ENCODE measurements around the gene MGMT.

Gene MGMT

DNA sequence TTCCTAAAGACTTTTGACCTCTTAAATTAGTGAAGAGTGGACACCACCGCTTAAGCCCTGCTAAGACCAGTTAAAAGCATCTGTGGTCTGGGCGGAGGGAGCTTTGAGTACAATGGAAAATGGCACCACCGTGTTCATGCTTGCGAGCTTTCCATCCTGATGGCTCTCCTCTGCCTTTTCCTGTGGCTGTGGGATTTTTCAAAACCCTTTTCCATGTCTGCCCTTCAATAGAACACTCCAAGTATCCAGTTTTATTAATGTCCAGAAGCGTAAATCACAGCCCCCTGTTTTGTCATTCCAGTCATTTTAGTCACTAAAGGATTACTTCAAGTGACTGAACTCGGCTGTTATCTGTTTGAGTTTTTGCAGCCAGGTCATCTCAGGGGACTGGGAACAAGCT, 181.8 kb downstream of the MGMT start:
- in situ Hi-C loops (cut with MboI; ENCODE audit: low sequenced_read_pairs): no loop called here

DNA sequence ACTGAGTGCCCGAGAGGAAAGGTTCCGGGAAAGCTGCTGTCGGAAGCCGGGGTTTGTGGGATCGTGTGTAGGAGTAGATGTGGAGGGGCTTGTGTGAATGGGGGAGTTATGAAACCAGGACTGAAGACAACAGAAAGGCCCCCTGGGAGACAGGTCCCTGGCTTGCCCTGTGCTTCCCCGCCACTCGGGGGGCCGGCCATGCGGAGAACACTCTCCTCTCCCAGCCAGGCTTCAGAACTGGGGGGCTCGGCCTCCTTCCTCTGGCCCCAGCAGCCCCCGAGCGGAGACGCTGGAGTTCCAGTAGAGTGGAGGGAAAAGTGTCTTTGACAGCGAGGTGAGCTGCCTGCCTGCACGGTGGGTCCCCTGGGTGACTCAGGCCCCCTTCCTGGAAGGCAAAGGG, 185.0 kb downstream of the MGMT start:
- in situ Hi-C loops (cut with MboI; ENCODE audit: low sequenced_read_pairs): no loop called here

DNA sequence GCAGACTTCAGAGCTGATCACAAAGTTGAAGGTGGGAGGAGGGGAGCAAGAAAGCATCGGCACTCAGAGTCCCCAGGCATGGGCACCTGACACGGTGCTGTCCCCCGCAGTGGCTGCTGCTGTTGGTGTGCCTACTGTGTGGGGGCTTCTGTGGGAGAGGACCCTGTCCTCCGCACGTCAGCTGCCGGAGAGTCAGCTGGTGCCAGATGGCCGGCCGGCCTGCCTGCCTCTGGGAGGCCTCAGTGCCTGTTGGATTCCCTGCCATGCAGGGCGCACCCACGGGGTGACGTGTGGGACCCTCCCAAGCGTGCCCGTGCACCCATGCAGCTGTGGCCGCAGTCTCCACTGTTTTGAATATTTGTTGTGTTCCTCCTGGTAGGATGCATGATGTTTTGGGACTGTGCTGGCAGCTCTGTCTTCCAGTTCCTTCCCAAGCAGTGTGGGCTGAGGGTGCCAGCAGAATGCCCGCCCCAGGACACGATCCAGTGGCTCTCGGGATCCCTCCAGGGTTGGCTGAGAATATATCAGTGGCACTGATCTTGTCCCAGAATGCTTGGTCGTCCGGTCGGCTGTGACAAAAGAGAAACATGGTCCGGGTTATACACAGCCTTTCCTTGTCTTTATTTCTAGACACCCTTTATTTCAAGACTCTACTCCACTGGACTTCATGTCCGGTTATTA, 185.6 kb downstream of the MGMT start:
- in situ Hi-C loops (cut with MboI; ENCODE audit: low sequenced_read_pairs): no loop called here

DNA sequence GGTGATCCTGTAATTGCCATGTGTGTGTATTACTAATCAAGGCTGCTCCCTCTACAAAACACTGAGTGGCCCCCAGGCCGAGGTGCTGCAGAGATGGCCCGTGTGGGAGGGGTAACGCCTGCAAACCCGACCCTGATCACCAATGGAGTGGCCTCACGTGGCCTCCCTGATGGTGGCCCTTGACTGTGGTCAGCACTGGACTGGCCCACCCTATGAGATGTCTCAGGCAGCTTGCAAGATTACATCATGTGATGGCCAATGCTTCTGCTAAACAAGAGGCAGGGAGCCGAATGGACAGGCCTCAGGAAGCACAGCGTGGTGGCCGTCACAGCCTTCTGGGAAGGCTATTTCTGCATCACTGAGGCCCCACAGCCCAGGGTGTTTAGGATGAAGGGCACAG, 186.4 kb downstream of the MGMT start:
- in situ Hi-C loops (cut with MboI; ENCODE audit: low sequenced_read_pairs): no loop called here

DNA sequence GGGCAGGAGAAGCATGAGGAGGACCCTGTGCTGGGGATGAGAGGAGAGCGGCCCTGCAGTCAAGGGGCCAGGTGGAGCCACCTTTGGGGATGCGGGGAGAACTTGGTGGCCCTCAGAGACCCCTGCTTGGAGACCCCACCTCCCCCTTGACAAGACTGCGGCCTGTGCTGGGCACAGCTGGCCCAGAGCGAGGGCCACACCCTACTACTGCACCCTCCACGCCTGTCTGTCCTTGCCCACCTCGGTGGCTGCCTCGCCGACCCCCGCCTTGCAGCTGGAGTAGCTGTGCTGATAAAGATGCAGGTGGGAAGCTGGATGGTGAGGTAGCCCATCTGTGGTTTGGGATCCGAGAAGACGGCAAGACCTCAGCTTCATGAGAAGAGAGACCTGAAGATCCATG, 186.8 kb downstream of the MGMT start:
- in situ Hi-C loops (cut with MboI; ENCODE audit: low sequenced_read_pairs): no loop called here

DNA sequence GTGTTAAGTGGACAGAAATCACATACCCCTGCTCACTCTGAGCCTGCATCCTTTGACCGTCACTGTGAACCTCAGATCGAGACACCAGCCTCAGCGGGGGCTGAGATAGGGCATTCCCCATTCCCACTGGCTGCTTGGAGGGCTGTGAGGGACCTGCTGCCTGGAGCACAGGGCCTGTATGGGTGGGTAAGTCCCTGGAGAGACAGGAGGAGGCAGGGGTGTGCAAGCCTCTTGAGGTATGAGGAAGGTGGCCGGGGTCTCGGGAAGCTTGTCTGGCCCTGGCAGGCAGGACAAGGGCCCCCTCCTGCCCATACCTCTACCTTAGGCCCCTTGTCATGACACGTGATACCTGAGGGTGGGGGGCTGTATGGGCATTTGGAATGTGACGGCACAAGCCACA, 187.4 kb downstream of the MGMT start:
- in situ Hi-C loops (cut with MboI; ENCODE audit: low sequenced_read_pairs): no loop called here

DNA sequence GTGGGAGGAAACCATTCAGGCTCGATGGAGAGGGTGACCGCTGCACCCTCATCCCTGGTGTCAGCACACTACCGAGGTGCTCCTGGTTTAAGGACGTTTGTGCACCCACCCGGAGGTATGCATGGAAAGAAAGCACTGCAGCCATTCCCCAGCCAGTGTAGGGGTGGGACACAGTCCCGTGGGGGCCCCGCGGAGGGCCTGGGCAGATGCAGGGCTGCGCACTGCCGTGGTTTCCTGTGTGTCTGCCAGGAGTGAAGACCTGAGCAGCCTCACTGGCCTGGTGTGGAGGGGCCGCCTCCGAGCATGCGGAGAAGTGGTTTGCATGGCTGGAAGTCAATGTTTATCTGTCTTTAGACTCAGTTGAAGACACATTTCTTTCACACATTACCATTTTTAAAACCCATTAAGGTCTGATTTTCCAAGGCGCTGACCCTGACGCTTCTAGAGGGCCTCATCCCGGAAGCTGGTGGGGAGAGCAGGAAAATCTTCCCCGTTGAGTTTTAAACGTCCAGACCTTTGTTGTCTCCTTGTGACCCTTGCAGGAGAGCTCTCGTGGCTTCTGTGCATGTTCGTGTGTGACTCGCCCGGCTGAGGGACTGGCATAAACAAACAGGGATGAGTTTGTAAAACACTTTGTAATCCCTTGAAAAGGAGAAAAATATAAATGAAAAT, 188.1 kb downstream of the MGMT start:
- in situ Hi-C loops (cut with MboI; ENCODE audit: low sequenced_read_pairs): no loop called here

DNA sequence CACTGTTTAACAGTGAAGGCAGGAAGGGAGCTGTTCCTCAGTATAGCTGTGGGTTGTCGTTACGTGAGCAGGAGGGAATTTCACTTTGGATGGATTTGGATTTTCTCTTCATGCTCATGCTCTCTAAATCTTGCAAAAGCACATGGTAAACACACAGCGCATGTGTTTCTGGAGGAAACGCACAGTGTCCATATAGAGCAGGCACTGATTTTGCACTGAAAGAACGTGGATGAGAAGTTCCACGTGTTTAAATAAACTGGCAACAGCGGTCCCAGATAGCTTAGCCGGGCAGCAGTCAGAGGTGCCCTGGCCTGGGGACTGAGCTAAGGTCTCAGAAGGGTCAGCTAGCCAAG, 188.6 kb downstream of the MGMT start:
- in situ Hi-C loops (cut with MboI; ENCODE audit: low sequenced_read_pairs): no loop called here

DNA sequence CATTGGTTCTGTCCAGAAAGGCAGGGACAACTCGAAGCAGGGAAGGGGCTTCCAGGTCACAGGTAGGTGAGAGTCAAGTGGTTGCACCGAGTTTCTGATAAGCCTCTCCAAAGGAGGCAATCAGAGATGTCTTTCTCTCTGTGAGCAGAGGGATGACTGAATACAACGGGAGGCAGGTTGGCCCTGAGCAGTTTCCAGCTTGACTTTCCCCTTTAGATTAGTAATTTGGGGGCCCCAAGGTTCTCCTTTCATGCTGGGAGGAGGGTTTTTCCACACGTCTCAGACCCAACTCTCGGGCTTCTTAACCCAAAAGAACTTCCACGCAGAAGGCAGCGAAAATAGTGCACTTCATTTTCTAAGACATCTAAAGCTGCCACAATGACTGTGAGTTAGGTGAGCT, 189.6 kb downstream of the MGMT start:
- in situ Hi-C loops (cut with MboI; ENCODE audit: low sequenced_read_pairs): no loop called here

DNA sequence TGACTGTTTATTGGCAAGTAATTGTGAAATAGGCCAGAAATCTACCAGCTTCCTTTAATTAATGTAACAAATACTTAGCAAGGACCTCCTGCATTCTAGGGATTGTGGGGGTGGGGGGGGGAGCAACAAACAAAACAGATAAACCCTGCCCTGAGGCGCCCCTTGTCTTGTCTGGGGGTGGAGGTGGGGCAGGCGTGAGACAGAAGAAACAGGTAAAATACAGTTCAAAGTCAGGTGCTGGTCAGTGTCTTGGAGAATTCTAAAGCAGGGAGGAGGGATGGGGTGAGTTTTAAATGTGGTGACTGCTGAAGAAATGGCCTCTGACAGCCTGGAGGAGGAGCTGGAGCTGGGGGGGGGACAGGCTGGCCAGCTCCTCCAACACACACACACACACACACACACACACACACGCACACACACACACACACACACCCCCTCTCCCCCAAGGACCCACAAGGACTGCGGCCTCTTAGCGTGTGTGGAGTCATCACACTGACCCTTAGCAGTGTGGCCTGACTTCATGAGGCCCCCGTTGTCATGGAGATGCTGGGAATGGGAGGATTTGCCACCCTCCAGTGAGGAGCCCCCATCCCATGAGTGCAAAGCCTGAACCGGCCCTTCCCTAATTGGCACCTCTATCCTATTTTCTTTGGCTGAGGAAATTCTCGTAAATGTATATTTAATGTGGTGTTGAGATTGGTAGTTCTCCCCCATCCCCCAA, 190.4 kb downstream of the MGMT start:
- in situ Hi-C loops (cut with MboI; ENCODE audit: low sequenced_read_pairs): no loop called here

DNA sequence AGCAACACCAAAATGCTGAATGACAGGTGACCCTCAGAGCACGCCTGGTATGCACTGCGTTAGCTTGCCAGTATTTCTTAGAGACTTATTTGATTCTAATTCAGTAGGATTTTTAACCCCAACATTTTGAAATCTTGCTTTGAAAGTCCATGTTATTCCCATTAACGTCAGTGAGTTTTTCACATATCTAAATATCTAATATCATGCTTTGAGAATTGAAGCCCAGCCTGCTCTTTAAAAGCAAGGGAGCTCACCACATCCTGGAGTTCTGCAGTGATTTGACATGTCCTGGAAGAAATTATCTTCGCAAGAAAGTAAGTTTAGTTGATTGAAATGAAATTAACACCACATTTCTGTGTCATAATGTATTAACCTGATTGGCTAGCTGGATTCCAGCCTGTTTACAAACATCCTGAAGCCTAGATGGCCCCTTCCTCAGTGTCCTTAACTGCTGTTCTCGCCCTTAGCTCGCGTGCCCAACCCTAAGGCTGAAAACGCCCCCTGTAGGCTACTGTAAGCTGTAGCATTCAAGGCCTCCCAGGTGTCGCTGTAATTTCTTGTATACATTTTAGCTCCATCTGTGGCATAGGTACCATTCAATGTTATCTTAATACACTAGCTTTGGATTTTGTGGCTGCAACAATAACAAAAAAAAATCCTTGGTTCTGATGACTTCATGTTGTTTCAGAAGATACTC, 191.5 kb downstream of the MGMT start:
- in situ Hi-C loops (cut with MboI; ENCODE audit: low sequenced_read_pairs): no loop called here

DNA sequence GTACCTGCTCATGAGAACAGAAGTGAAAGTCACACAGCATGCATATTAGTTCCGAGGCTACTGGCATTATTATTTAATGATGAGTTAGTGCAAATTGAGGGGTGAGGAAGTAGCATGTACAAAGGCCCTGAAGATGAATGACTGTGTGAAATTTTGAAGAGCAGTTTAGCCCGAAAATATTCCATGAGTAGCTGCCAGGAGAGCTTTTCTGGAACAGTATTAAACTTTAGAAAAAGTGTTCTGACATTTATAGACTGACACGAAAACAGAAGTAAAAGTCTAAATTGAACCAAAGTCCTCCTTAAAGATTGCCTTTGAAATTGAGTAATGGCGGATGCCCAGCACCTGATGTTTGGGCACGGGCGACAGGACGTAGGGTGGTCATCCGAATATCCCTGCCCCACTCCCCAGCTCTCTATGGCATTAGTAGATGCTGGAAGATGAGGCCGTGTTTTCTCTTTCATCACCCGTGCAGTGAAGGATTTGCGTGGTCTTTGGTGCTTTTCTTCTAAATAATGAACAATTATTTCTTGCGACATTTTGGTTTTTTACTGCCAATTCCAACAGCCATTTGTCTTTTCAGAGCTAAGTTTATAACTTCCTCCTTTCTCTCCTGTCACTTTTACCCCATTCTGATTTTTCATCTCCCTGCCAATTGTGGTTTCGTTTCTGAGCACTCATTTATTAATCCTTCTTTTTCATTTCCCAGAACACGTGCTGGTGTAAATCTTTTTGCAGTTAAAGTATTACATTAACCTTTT, 192.6 kb downstream of the MGMT start:
- in situ Hi-C loops (cut with MboI; ENCODE audit: low sequenced_read_pairs): no loop called here

DNA sequence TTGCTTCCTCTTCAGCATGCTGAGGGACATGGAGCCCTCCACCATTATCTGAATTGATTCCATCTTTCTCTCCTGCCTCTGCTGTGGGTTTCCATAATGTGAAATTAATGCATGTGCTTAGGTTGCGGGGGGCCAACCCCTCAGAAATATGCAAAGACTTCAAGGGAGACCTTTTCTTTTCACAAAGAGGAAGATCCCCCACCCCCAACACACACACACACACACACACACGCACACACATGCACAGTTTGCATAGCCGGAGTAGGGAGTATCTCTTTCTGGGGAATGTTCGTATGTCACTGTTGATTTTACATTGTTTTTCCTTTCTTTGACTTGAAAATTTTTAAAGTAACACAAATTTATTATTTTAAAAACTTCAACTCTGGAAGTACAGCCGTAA, 193.5 kb downstream of the MGMT start:
- in situ Hi-C loops (cut with MboI; ENCODE audit: low sequenced_read_pairs): no loop called here

DNA sequence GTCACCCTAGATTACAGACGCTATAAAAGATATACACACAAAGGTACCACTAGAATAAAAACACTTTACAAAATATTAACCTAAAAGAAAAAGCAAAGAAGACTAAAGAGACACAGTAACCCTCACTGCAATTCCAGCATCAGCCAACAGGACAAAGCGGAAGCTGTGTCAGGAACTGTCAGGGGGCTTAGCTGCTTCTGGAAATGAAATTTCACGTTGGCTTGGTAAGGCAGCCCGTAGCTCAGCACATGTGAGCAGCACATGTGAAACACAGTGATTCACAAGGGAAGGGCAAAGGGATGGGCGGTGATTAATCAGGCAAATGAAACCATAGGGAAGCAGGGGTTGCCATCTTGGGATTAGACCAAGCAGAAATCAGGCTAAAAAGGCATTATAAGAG, 195.4 kb downstream of the MGMT start:
- in situ Hi-C loops (cut with MboI; ENCODE audit: low sequenced_read_pairs): no loop called here

DNA sequence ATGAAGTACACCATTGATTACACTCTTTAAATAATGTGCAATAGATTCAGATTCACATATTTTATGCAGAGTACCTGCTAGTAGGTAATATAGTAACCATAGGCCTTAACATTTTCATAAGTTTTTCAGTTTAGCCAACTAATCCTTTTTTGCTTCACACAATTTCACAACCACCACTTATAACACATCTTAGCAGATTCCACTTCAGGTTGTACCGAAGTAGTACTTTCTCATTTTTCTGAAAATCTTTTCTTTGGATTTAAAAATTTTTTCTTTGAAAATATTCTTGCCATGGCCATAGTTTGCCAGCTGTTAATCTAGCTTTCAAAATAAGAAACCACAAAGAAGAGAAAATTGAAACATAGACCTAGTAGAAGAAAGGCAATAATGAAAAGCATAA, 203.1 kb downstream of the MGMT start:
- in situ Hi-C loops (cut with MboI; ENCODE audit: low sequenced_read_pairs): no loop called here

DNA sequence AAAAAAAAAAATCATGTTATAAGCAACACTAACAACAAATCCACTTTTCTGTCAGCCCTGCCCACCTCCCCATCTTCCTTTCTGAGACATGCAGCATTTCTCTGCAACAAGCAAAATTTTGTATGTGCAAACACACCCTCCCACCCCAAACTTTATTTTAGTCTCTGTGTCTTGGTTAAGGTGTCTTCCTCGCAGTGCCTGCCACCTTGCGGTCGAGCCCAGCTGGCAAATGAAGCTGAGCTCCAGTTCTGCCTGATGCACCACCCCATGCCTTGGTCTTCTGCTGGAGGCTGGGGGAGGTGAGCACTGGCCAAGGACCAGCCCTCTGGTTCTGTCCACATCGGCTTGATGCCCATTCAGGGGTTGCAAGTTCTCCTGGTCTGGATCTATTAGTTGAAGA, 206.3 kb downstream of the MGMT start:
- in situ Hi-C loops (cut with MboI; ENCODE audit: low sequenced_read_pairs): no loop called here

DNA sequence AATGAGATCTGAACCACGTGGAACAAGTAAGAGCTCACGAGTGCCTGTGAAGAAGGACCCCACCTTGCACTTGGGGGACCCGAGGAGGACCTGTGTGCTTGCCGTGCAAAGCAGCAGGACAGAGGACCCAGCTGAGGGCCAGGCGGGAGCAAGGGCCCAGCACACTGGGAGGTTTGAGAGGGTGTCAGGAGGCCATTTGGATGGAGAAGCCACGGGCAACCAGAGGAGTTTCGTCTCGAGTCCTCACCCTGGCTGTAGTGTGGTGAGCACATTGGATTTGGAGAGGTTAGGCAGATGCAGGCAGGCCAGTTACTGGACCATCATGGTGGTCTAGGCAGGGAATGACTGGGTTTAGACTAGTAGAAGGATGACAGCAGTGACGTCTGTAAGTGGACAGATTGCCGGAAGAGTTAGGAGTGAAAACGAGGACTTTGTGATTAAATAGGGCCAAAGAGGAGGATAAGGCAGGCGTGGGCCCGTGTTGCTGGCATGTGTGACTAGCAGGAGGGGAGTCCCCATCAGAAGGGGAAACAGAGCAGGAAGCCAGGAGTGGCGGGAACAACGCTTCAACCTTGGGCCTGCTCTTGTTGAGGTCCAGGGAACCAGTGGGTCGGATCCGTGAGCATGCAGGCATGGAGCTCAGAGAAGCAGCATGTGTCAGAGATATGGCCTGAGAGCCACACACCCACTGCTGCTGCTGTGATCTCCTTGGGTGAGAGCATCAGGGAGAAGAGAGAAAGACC, 208.2 kb downstream of the MGMT start:
- in situ Hi-C loops (cut with MboI; ENCODE audit: low sequenced_read_pairs): no loop called here

DNA sequence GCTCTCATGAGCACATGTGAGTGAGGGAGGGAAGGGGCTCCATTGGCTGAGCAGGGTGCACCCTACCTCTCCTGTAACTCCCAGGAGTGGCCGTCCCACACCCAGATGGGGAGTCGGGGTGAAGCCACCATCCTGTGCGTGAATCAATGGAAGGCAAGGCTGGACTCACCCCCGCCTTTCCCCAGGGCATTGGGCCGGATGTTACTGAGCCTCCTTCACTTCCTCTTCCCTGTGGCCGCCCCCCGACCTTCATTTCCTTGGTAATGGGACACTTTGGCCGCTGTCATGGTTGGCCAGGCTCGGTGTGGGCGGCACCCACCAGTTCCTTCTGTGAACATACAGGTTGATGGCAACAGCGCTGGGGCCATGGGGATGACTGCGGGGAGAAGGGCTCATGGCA, 209.0 kb downstream of the MGMT start:
- in situ Hi-C loops (cut with MboI; ENCODE audit: low sequenced_read_pairs): no loop called here

DNA sequence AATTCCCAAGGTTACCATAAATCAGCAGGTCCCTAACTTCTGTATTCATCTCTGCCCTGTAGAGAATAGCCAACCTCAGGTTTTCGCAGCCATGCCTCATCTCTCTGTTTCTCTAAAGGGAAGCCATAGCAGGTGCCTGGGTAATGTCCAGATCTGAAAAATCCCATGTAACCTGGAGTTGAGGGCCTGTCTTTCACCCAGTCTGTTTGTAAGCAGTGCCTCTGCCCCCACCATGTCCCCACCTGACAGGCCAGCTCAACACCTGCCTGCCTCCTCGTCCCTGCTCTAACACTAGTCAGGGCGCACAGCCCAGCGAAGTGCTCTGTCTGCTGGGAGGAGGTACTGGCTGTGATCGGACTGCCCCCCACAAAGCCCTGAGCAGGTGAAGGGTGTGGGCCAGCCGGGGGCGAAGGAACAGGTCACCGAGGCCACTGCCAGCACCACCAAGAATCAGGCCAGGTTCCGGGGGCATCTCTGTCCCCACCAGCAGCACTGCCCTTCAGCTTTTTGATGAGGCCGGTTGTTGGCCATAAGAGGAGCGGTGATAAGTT, 210.4 kb downstream of the MGMT start:
- in situ Hi-C loops (cut with MboI; ENCODE audit: low sequenced_read_pairs): no loop called here

DNA sequence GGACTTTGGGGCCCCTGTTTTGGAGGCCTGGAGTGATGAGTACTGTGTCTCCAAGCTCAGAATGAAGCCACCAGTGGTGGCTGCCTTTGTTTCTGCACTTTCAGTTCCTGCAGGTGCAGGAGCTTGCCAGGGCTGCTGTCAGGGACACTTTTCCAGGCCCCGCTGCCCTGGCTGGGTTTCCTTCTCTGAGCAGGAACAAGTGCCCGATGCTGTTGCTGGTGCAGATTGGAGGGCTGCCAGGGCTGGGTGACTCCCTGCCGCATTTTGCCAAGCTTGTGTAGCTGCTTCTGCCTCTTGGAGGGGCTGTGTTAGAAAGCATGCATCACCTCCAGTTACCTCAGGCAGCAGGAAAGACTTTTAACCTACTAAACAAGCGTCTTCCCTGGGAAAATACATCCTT, 211.1 kb downstream of the MGMT start:
- in situ Hi-C loops (cut with MboI; ENCODE audit: low sequenced_read_pairs): no loop called here
